Measurements from ENCODE around the gene SNX22.

- TF ChIP-seq POLR2A (IDR thresholded peaks at IDR 0.05; ENCODE audit: low read length) = no peak
- TF ChIP-seq GATA1 (IDR thresholded peaks at IDR 0.05; ENCODE audit: low read depth, low read length) = no peak
Measured at GRCh38 chr15:64102497-64102896, 49.0 kb upstream of the SNX22 start.

All from erythroblast (primary cell).